GM23338 (cell line): ENCODE measurements around the gene PDXK. TPM values are rescaled to one million over a fixed set of nuclear protein-coding genes. Genes with fewer than 3 reads are reported as not detected.

Experiments
- ATAC-seq: fragments of 200-7000 bp; cut with Tn5 transposase; 3 replicates; pipeline ENCODE4 v1.9.1; 2020
- DNase-seq: peaks from one replicate; pipeline ENCODE4 v3.0.0-alpha.2; 2015; ENCODE audit warnings: low spot score
- H2AFZ ChIP-seq: fragments of 200-600 bp; sonication (generic); 2 replicates; pipeline ENCODE4 v1.8.0; 2016; ENCODE audit warnings: antibody characterized with exemption, mild to moderate bottlenecking, moderate library complexity
- H3F3A ChIP-seq: fragments of 200-600 bp; sonication (generic); replicated peaks from 2 replicates; pipeline ENCODE4 v1.8.0; 2017; ENCODE audit warnings: antibody characterized with exemption, mixed run types, low read depth
- H3K27ac ChIP-seq: fragments of 200-600 bp; sonication (generic); 2 replicates; pipeline ENCODE4 v1.6.1; 2016; ENCODE audit warnings: low read depth
- H3K27me3 ChIP-seq: fragments of 200-600 bp; sonication (generic); 2 replicates; pipeline ENCODE4 v1.8.0; 2016; ENCODE audit warnings: mild to moderate bottlenecking, mixed run types, moderate library complexity; ENCODE audit not compliant: insufficient read depth
- H3K36me3 ChIP-seq: fragments of 200-600 bp; sonication (generic); 2 replicates; pipeline ENCODE4 v1.8.0; 2016; ENCODE audit warnings: mild to moderate bottlenecking; ENCODE audit not compliant: insufficient read depth
- H3K4me1 ChIP-seq: fragments of 200-600 bp; sonication (generic); 2 replicates; pipeline ENCODE4 v1.8.0; 2016; ENCODE audit warnings: mild to moderate bottlenecking, moderate library complexity; ENCODE audit not compliant: insufficient read depth
- H3K4me2 ChIP-seq: fragments of 200-600 bp; sonication (generic); 2 replicates; pipeline ENCODE4 v1.7.1; 2017; ENCODE audit warnings: mixed run types
- H3K4me3 ChIP-seq: fragments of 200-600 bp; sonication (generic); 2 replicates; pipeline ENCODE4 v1.6.1; 2016; ENCODE audit warnings: mixed run types
- H3K79me2 ChIP-seq: fragments of 200-600 bp; sonication (generic); replicated peaks from 2 replicates; pipeline ENCODE4 v1.8.0; 2017; ENCODE audit warnings: mild to moderate bottlenecking; ENCODE audit not compliant: insufficient read depth
- H3K9me2 ChIP-seq: fragments of 200-600 bp; sonication (generic); 2 replicates; pipeline ENCODE4 v1.8.0; 2017; ENCODE audit not compliant: insufficient read depth
- H4K20me1 ChIP-seq: fragments of 200-600 bp; sonication (generic); replicated peaks from 2 replicates; pipeline ENCODE4 v1.8.0; 2017; ENCODE audit warnings: mild to moderate bottlenecking; ENCODE audit not compliant: insufficient read depth
- H3K27ac Mint-ChIP-seq: 2 replicates; pipeline ENCODE4 v1.8.0; 2020; ENCODE audit warnings: inconsistent platforms, mild to moderate bottlenecking, moderate library complexity, mixed read lengths
- H3K27me3 Mint-ChIP-seq: 3 replicates; pipeline ENCODE4 v1.8.0; 2022; ENCODE audit warnings: low read depth, mild to moderate bottlenecking, moderate library complexity, mixed read lengths, inconsistent platforms; ENCODE audit not compliant: insufficient read depth, poor library complexity
- H3K36me3 Mint-ChIP-seq: 3 replicates; pipeline ENCODE4 v1.8.0; 2021; ENCODE audit warnings: low read depth, mild to moderate bottlenecking, inconsistent platforms, moderate library complexity, mixed read lengths
- H3K4me1 Mint-ChIP-seq: 3 replicates; pipeline ENCODE4 v1.8.0; 2020; ENCODE audit warnings: mild to moderate bottlenecking, inconsistent platforms, mixed read lengths
- H3K4me3 Mint-ChIP-seq: 3 replicates; pipeline ENCODE4 v1.8.0; 2021; ENCODE audit warnings: moderate library complexity, mild to moderate bottlenecking, inconsistent platforms, mixed read lengths
- H3K9me3 Mint-ChIP-seq: 3 replicates; pipeline ENCODE4 v1.8.0; 2020; ENCODE audit warnings: moderate library complexity, mild to moderate bottlenecking, inconsistent platforms, mixed read lengths
- EZH2phosphoT487 ChIP-seq: fragments of 200-600 bp; sonication (generic); IDR thresholded peaks from one replicate; pipeline ENCODE4 v1.8.1; 2018; ENCODE audit warnings: antibody characterized with exemption; ENCODE audit not compliant: unreplicated experiment
- JUNB ChIP-seq: IDR thresholded peaks from one replicate; pipeline ENCODE4 v1.6.1; 2016; ENCODE audit warnings: antibody characterized with exemption; ENCODE audit not compliant: unreplicated experiment
- POLR2AphosphoS5 ChIP-seq: IDR thresholded peaks from 2 replicates; pipeline ENCODE4 v1.6.1; 2016; ENCODE audit warnings: antibody characterized with exemption, low read depth
- ZNF114 ChIP-seq: fragments of 250-450 bp; sonication (Bioruptor Pico); IDR thresholded peaks from 2 replicates; pipeline ENCODE4 v1.5.0; 2020; ENCODE audit warnings: mild to moderate bottlenecking, moderate library complexity
- ZNF331 ChIP-seq: fragments of 250-450 bp; sonication (Bioruptor Pico); IDR thresholded peaks from 2 replicates; pipeline ENCODE4 v1.5.0; 2020; ENCODE audit warnings: low read depth, mild to moderate bottlenecking, moderate library complexity
- polyA plus RNA-seq: library from polyadenylated mRNA; unstranded; fragments of >200 nt; fragmentation: Nextera tagmentation; extraction: Ambion mirVana; gene quantifications from 2 replicates; pipeline ENCODE4 v1.2.1, GENCODE V29; 2016
- total RNA-seq: library from RNA; depleted of rRNA; stranded (reverse); fragments of >200 nt; shearing (Covaris generic); gene quantifications from 2 replicates; pipeline ENCODE4 v1.2.3, GENCODE V29; 2014
- TF ChIP-seq, protein P1 (sequence below), 2 experiments: fragments of 200-600 bp in 1 of 2; sonication (generic) in 1 of 2; conservative IDR thresholded peaks; 2 replicates each; pipeline versions ENCODE4 v1.5.1 to v1.6.1; 2016 to 2017; ENCODE audit warnings: antibody characterized with exemption in 2 of 2, low read depth in 2 of 2, mild to moderate bottlenecking in 2 of 2, moderate library complexity in 1 of 2
- TF ChIP-seq, protein P2 (sequence below): IDR thresholded peaks from one replicate; pipeline ENCODE4 v1.6.1; 2018; ENCODE audit warnings: antibody characterized with exemption; ENCODE audit not compliant: unreplicated experiment
- TF ChIP-seq, protein P3 (sequence below): fragments of 250-450 bp; sonication (Bioruptor Pico); IDR thresholded peaks from 2 replicates; pipeline ENCODE4 v1.5.0; 2020; ENCODE audit warnings: mild to moderate bottlenecking, moderate library complexity

PDXK gene
- total and polyA plus RNA-seq, 2 experiments from 2014 or later, result 53.2 to 66.3 TPM

DNA sequence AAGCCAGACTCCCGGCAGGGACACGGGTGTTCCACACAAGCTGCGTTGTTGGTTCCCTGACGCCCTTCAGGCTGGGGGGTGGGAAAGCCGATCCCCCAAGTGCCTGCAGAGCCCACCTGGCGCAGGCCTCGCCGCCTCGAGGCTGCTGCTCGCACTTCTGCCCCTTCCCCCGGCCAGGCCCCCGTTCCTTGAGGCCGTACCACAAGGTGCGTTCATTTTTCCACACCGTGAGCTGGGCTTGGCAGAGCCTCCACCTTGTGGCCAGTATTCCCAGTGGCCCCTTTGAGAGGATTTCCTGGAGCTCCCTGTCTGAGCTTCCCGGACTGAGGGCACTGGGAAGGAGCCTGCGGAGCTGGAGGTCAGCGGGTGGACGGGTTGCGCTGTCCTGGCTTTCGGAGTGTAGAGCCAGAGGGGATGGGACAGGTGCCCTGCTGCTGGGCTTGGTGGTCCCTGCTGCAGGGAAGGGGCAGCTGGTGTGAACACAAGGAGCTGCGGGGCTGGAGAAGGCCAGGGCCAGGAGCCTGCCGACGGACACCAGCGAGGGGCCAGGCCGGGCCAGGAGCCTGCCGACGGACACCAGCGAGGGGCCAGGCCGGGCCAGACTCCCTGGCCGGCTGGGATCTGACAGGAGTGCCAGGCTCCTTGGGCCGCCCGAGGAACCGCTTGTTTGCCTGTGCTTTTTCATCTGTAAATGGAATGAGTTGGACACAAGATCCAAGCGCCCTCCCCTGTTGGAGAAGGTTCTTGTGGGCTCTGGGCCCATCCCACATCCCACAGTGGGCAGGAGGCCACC lies 18.4 kb downstream of the PDXK start (continued):
- TF ChIP-seq, protein P1, sequence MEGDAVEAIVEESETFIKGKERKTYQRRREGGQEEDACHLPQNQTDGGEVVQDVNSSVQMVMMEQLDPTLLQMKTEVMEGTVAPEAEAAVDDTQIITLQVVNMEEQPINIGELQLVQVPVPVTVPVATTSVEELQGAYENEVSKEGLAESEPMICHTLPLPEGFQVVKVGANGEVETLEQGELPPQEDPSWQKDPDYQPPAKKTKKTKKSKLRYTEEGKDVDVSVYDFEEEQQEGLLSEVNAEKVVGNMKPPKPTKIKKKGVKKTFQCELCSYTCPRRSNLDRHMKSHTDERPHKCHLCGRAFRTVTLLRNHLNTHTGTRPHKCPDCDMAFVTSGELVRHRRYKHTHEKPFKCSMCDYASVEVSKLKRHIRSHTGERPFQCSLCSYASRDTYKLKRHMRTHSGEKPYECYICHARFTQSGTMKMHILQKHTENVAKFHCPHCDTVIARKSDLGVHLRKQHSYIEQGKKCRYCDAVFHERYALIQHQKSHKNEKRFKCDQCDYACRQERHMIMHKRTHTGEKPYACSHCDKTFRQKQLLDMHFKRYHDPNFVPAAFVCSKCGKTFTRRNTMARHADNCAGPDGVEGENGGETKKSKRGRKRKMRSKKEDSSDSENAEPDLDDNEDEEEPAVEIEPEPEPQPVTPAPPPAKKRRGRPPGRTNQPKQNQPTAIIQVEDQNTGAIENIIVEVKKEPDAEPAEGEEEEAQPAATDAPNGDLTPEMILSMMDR (conservative IDR thresholded peaks at IDR 0.05; ENCODE audit: low read depth in 2 of 2), result no peak

DNA sequence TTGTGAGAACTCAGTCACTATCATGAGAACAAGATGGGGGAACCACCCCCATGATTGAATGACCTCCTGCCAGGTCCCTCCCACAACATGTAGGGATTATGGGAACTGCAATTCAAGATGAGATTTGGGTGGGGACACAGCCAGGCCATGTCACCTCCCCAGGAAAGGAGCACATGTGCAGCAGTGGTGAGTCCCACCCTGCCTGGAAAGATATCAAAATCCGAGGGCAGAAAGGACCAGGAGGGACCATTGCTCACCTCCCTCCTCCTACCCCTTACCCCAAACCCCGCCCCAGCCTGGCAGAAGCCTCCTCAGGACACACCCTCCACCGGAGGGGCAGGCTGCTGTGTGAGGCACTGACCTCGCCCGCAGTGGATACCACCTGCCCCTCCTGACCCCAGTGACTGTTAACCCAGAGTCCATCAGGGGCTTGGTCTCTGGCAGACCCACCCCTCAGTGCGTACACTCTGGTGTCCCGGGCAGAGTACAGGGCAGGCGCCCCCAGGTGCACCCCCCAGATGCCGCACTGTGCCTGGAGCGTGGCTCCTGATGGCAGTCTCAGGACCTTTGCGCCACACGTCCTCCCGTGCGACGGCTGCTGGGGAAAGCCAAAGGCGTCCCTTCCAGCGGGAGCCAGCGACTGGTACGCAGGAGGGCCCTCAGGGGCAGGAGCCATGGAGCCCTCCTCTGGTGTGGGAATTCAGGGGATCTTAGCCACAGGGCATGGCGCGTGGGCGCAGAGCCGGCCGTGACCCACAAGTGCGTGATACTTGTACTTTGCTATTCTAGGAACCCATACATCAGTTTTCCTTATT lies 20.9 kb downstream of the PDXK start:
- no peaks in the 10 kb centered on the region for H3K9me3 Mint-ChIP-seq
- Histone ChIP-seq H3K4me2 (no peak overlapping the region), H3K79me2 (no peaks in the 10 kb centered on the region), H3K27me3 (no peaks in the 10 kb centered on the region), H4K20me1 (no peaks in the 10 kb centered on the region; the same call in 1 of the 2 replicates), H3K9me2 (no peaks in the 10 kb centered on the region), H2AFZ (no peak overlapping the region), H3K36me3 (no peaks in the 10 kb centered on the region), H3K4me1 (0 out of 2 replicates have a peak, but pooled peaks cover 3% of the 10 kb centered on the region), H3F3A (peaks cover 10% of the 10 kb centered on the region), H3K4me3 (no peak overlapping the region), H3K27ac (peak overlapping the region; percentile 63; the same call in 1 of the 2 replicates)
- peaks cover 19% of the 10 kb centered on the region for H3K27me3 Mint-ChIP-seq
- H3K27ac Mint-ChIP-seq, result peak overlapping the region; percentile 84; the same call in 1 of the 2 replicates
- peaks cover 13% of the 10 kb centered on the region for H3K36me3 Mint-ChIP-seq
- DNase-seq (no peak), ATAC-seq (peak; percentile 53)
- peaks cover 15% of the 10 kb centered on the region for H3K4me1 Mint-ChIP-seq
- H3K4me3 Mint-ChIP-seq, result no peak overlapping the region
- TF ChIP-seq EZH2phosphoT487 (no peak), ZNF331 (CRISPR knock-in tag) (no peak), JUNB (no peak), POLR2AphosphoS5 (no peak), ZNF114 (CRISPR knock-in tag) (no peak)
- TF ChIP-seq, protein P2, sequence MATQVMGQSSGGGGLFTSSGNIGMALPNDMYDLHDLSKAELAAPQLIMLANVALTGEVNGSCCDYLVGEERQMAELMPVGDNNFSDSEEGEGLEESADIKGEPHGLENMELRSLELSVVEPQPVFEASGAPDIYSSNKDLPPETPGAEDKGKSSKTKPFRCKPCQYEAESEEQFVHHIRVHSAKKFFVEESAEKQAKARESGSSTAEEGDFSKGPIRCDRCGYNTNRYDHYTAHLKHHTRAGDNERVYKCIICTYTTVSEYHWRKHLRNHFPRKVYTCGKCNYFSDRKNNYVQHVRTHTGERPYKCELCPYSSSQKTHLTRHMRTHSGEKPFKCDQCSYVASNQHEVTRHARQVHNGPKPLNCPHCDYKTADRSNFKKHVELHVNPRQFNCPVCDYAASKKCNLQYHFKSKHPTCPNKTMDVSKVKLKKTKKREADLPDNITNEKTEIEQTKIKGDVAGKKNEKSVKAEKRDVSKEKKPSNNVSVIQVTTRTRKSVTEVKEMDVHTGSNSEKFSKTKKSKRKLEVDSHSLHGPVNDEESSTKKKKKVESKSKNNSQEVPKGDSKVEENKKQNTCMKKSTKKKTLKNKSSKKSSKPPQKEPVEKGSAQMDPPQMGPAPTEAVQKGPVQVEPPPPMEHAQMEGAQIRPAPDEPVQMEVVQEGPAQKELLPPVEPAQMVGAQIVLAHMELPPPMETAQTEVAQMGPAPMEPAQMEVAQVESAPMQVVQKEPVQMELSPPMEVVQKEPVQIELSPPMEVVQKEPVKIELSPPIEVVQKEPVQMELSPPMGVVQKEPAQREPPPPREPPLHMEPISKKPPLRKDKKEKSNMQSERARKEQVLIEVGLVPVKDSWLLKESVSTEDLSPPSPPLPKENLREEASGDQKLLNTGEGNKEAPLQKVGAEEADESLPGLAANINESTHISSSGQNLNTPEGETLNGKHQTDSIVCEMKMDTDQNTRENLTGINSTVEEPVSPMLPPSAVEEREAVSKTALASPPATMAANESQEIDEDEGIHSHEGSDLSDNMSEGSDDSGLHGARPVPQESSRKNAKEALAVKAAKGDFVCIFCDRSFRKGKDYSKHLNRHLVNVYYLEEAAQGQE, result no peak
- TF ChIP-seq, protein P1 (conservative IDR thresholded peaks at IDR 0.05; ENCODE audit: low read depth in 2 of 2), result no peak
- TF ChIP-seq, protein P3, sequence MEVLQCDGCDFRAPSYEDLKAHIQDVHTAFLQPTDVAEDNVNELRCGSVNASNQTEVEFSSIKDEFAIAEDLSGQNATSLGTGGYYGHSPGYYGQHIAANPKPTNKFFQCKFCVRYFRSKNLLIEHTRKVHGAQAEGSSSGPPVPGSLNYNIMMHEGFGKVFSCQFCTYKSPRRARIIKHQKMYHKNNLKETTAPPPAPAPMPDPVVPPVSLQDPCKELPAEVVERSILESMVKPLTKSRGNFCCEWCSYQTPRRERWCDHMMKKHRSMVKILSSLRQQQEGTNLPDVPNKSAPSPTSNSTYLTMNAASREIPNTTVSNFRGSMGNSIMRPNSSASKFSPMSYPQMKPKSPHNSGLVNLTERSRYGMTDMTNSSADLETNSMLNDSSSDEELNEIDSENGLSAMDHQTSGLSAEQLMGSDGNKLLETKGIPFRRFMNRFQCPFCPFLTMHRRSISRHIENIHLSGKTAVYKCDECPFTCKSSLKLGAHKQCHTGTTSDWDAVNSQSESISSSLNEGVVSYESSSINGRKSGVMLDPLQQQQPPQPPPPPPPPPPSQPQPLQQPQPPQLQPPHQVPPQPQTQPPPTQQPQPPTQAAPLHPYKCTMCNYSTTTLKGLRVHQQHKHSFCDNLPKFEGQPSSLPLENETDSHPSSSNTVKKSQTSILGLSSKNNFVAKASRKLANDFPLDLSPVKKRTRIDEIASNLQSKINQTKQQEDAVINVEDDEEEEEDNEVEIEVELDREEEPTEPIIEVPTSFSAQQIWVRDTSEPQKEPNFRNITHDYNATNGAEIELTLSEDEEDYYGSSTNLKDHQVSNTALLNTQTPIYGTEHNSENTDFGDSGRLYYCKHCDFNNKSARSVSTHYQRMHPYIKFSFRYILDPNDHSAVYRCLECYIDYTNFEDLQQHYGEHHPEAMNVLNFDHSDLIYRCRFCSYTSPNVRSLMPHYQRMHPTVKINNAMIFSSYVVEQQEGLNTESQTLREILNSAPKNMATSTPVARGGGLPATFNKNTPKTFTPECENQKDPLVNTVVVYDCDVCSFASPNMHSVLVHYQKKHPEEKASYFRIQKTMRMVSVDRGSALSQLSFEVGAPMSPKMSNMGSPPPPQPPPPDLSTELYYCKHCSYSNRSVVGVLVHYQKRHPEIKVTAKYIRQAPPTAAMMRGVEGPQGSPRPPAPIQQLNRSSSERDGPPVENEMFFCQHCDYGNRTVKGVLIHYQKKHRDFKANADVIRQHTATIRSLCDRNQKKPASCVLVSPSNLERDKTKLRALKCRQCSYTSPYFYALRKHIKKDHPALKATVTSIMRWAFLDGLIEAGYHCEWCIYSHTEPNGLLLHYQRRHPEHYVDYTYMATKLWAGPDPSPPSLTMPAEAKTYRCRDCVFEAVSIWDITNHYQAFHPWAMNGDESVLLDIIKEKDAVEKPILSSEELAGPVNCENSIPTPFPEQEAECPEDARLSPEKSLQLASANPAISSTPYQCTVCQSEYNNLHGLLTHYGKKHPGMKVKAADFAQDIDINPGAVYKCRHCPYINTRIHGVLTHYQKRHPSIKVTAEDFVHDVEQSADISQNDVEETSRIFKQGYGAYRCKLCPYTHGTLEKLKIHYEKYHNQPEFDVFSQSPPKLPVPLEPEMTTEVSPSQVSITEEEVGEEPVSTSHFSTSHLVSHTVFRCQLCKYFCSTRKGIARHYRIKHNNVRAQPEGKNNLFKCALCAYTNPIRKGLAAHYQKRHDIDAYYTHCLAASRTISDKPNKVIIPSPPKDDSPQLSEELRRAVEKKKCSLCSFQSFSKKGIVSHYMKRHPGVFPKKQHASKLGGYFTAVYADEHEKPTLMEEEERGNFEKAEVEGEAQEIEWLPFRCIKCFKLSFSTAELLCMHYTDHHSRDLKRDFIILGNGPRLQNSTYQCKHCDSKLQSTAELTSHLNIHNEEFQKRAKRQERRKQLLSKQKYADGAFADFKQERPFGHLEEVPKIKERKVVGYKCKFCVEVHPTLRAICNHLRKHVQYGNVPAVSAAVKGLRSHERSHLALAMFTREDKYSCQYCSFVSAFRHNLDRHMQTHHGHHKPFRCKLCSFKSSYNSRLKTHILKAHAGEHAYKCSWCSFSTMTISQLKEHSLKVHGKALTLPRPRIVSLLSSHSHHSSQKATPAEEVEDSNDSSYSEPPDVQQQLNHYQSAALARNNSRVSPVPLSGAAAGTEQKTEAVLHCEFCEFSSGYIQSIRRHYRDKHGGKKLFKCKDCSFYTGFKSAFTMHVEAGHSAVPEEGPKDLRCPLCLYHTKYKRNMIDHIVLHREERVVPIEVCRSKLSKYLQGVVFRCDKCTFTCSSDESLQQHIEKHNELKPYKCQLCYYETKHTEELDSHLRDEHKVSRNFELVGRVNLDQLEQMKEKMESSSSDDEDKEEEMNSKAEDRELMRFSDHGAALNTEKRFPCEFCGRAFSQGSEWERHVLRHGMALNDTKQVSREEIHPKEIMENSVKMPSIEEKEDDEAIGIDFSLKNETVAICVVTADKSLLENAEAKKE, result no peak
